ENCODE results near the gene FAM120A. TPM values are rescaled to one million over a fixed set of nuclear protein-coding genes. Genes with fewer than 3 reads are reported as not detected.

The FAM120A gene
- total RNA-seq, 1 experiment from 2014 or later, result 70.5 TPM

DNA sequence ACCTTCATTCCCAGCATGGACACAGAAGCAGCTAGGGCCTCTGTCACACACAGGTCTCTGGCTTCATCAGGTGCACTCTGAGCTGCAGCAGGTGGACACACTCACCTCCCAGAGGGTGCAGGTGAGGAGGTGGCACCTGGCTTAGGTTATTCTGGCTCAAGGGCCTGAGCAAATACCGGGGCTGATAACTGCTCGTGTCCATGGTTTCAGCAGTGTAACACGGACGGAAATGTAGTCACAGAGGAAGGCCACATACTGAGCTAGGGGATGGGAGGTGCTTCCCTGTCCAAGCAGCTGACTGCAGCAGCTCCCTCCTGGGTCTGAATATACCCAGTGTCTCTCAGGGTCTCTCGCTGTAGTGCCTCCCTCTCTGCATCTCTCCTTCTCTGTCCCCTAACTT, 130.6 kb downstream of the FAM120A start:
- DNase-seq (ENCODE audit: low read depth, low spot score) (no peak), ATAC-seq (no peak)
- peaks cover 10% of the 10 kb centered on the region for H3K4me1 ChIP-seq (ENCODE audit: control insufficient read depth, insufficient read depth, low read length)
- H3K27me3 ChIP-seq (ENCODE audit: control insufficient read depth, insufficient read depth, low read length), result no peaks in the 10 kb centered on the region
- ChIA-PET CTCF (interaction anchor here (0.6 kb wide), 1 partner anchor 163 kb away, joined by 4 read pairs; no protein-coding TSS in a partner anchor), POLR2A (no interaction called here)
- intact Hi-C loops (cut with micrococcal nuclease; ENCODE audit: unreplicated experiment) (no loop called here), in situ Hi-C loops (cut with HindIII; ENCODE audit: low pct_unique_long_range_greater_than_20kb, low sequenced_read_pairs) (no loop called here)
- no peak overlapping the region for H3K4me3 ChIP-seq (ENCODE audit: low read depth in 2 of 2, low read length in 2 of 2)
- TF ChIP-seq, protein P1, sequence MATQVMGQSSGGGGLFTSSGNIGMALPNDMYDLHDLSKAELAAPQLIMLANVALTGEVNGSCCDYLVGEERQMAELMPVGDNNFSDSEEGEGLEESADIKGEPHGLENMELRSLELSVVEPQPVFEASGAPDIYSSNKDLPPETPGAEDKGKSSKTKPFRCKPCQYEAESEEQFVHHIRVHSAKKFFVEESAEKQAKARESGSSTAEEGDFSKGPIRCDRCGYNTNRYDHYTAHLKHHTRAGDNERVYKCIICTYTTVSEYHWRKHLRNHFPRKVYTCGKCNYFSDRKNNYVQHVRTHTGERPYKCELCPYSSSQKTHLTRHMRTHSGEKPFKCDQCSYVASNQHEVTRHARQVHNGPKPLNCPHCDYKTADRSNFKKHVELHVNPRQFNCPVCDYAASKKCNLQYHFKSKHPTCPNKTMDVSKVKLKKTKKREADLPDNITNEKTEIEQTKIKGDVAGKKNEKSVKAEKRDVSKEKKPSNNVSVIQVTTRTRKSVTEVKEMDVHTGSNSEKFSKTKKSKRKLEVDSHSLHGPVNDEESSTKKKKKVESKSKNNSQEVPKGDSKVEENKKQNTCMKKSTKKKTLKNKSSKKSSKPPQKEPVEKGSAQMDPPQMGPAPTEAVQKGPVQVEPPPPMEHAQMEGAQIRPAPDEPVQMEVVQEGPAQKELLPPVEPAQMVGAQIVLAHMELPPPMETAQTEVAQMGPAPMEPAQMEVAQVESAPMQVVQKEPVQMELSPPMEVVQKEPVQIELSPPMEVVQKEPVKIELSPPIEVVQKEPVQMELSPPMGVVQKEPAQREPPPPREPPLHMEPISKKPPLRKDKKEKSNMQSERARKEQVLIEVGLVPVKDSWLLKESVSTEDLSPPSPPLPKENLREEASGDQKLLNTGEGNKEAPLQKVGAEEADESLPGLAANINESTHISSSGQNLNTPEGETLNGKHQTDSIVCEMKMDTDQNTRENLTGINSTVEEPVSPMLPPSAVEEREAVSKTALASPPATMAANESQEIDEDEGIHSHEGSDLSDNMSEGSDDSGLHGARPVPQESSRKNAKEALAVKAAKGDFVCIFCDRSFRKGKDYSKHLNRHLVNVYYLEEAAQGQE (IDR thresholded peaks at IDR 0.05; ENCODE audit: insufficient read depth in 1 of 2, low read depth in 2 of 2, low read length in 1 of 2), result no peak
- TF ChIP-seq TCF7L2 (IDR thresholded peaks at IDR 0.05; ENCODE audit: low read depth, low read length) (no peak), POLR2AphosphoS5 (IDR thresholded peaks at IDR 0.05; ENCODE audit: low read depth, low read length) (no peak), SIN3A (IDR thresholded peaks at IDR 0.05; ENCODE audit: borderline replicate concordance, insufficient read depth, low read depth, low read length) (no peak)
- TF ChIP-seq, protein P2, sequence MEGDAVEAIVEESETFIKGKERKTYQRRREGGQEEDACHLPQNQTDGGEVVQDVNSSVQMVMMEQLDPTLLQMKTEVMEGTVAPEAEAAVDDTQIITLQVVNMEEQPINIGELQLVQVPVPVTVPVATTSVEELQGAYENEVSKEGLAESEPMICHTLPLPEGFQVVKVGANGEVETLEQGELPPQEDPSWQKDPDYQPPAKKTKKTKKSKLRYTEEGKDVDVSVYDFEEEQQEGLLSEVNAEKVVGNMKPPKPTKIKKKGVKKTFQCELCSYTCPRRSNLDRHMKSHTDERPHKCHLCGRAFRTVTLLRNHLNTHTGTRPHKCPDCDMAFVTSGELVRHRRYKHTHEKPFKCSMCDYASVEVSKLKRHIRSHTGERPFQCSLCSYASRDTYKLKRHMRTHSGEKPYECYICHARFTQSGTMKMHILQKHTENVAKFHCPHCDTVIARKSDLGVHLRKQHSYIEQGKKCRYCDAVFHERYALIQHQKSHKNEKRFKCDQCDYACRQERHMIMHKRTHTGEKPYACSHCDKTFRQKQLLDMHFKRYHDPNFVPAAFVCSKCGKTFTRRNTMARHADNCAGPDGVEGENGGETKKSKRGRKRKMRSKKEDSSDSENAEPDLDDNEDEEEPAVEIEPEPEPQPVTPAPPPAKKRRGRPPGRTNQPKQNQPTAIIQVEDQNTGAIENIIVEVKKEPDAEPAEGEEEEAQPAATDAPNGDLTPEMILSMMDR (IDR thresholded peaks at IDR 0.05), result no peak
- no TSS peak for BruUV-seq (replicated peaks)
- H3K36me3 ChIP-seq (ENCODE audit: control insufficient read depth, insufficient read depth, low read length), result no peaks in the 10 kb centered on the region
- no peak overlapping the region for H3K27ac ChIP-seq (ENCODE audit: low read length)
- no peaks in the 10 kb centered on the region; the same call in 1 of the 2 replicates for H3K9me3 ChIP-seq (ENCODE audit: control insufficient read depth, insufficient read depth, low read depth, low read length)

DNA sequence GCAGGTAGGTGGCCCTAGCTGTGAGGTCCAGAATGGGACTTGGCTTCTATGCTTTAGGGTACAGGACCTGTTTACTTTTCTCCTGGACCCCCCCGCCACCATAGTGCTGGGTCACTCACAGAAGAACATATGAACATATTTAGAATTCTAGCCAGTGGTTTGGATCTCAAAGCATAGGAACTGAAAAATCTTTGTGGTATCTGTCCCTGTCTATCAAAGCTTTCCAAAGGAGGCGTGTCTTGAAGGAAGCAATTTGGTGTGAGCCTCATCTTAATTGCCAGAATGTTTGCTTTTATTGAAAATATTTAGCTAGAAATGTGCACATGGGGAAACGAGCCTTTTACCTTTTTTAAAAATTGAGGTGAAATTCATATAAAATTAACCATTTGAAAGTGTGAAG, 131.1 kb downstream of the FAM120A start:
- Histone ChIP-seq H3K27me3 (ENCODE audit: control insufficient read depth, insufficient read depth, low read length) (no peaks in the 10 kb centered on the region), H3K4me3 (ENCODE audit: low read depth in 2 of 2, low read length in 2 of 2) (no peak overlapping the region), H3K27ac (ENCODE audit: low read length) (no peak overlapping the region), H3K36me3 (ENCODE audit: control insufficient read depth, insufficient read depth, low read length) (no peaks in the 10 kb centered on the region), H3K4me1 (ENCODE audit: control insufficient read depth, insufficient read depth, low read length) (peaks cover 10% of the 10 kb centered on the region), H3K9me3 (ENCODE audit: control insufficient read depth, insufficient read depth, low read depth, low read length) (no peaks in the 10 kb centered on the region; the same call in 1 of the 2 replicates)
- in situ Hi-C loops (cut with HindIII; ENCODE audit: low pct_unique_long_range_greater_than_20kb, low sequenced_read_pairs) (no loop called here), intact Hi-C loops (cut with micrococcal nuclease; ENCODE audit: unreplicated experiment) (no loop called here)
- ChIA-PET POLR2A (no interaction called here), CTCF (interaction anchor here (0.6 kb wide), 1 partner anchor 164 kb away, joined by 4 read pairs; no protein-coding TSS in a partner anchor)
- no TSS peak for BruUV-seq (replicated peaks)
- TF ChIP-seq, protein P1 (IDR thresholded peaks at IDR 0.05; ENCODE audit: insufficient read depth in 1 of 2, low read depth in 2 of 2, low read length in 1 of 2), result no peak
- TF ChIP-seq, protein P2 (IDR thresholded peaks at IDR 0.05), result no peak
- no peak for TF ChIP-seq POLR2AphosphoS5 (IDR thresholded peaks at IDR 0.05; ENCODE audit: low read depth, low read length)
- no peak for TF ChIP-seq TCF7L2 (IDR thresholded peaks at IDR 0.05; ENCODE audit: low read depth, low read length)
- no peak for TF ChIP-seq SIN3A (IDR thresholded peaks at IDR 0.05; ENCODE audit: borderline replicate concordance, insufficient read depth, low read depth, low read length)
- DNase-seq (ENCODE audit: low read depth, low spot score), result no peak
- no peak for ATAC-seq
